Liver (tissue), 9 donors: Measurements from ENCODE around the gene GPANK1. TPM values are rescaled to one million over a fixed set of nuclear protein-coding genes. Genes with fewer than 3 reads are reported as not detected.

Experiments
- DNase-seq: peaks from one replicate; pipeline ENCODE4 v3.0.0-alpha.2; 2017; ENCODE audit warnings: low spot score
- H3K27ac ChIP-seq, 2 donors: one replicate each; pipeline ENCODE4 v1.7.0; 2013; ENCODE audit warnings: inconsistent platforms in 2 of 2, low read length in 2 of 2, control low read depth in 1 of 2, low read depth in 1 of 2, mild to moderate bottlenecking in 1 of 2
- H3K27me3 ChIP-seq, 4 donors: one replicate each; pipeline versions ENCODE4 v1.6.1 to v1.7.0; 2013; ENCODE audit warnings: low read length in 3 of 4, inconsistent platforms in 1 of 4, mild to moderate bottlenecking in 1 of 4, moderate library complexity in 1 of 4; ENCODE audit not compliant: control insufficient read depth in 4 of 4, insufficient read depth in 4 of 4
- H3K36me3 ChIP-seq, 4 donors: one replicate each; pipeline versions ENCODE4 v1.6.1 to v1.7.0; 2013; ENCODE audit warnings: low read length in 3 of 4, mild to moderate bottlenecking in 3 of 4, low read depth in 1 of 4, moderate library complexity in 1 of 4; ENCODE audit not compliant: control insufficient read depth in 4 of 4, insufficient read depth in 3 of 4
- H3K4me1 ChIP-seq, 4 donors: one replicate each; pipeline versions ENCODE4 v1.6.1 to v1.7.0; 2013; ENCODE audit warnings: low read length in 3 of 4, mild to moderate bottlenecking in 3 of 4, moderate library complexity in 1 of 4; ENCODE audit not compliant: control insufficient read depth in 4 of 4, insufficient read depth in 4 of 4
- H3K4me3 ChIP-seq, 3 donors: one replicate each; pipeline versions ENCODE4 v1.6.1 to v1.7.0; 2013; ENCODE audit warnings: low read length in 3 of 3, control low read depth in 1 of 3, low read depth in 1 of 3, mild to moderate bottlenecking in 1 of 3
- H3K9ac ChIP-seq, 2 donors: one replicate each; pipeline ENCODE4 v1.7.0; 2013; ENCODE audit warnings: low read length in 2 of 2, mild to moderate bottlenecking in 2 of 2, moderate library complexity in 2 of 2, control low read depth in 1 of 2, low read depth in 1 of 2
- H3K9me3 ChIP-seq, 4 donors: one replicate each; pipeline versions ENCODE4 v1.6.1 to v1.7.0; 2013; ENCODE audit warnings: low read length in 3 of 4; ENCODE audit not compliant: control insufficient read depth in 4 of 4
- ATF3 ChIP-seq: IDR thresholded peaks from 2 replicates; pipeline ENCODE4 v1.6.1; 2016; ENCODE audit warnings: antibody characterized with exemption
- CTCF ChIP-seq: fragments of 150-350 bp; IDR thresholded peaks from 2 replicates; pipeline ENCODE4 v1.5.1; 2017; ENCODE audit warnings: improper control_type of control experiment, low read depth, low read length; ENCODE audit not compliant: missing input control
- EGR1 ChIP-seq, 2 donors: IDR thresholded peaks; 2 replicates each; pipeline ENCODE4 v1.6.1; 2016 to 2018; ENCODE audit warnings: antibody characterized with exemption in 2 of 2, low read depth in 2 of 2
- FOXA1 ChIP-seq: IDR thresholded peaks from 2 replicates; pipeline ENCODE4 v1.6.1; 2016; ENCODE audit warnings: antibody characterized with exemption
- FOXA2 ChIP-seq: IDR thresholded peaks from 2 replicates; pipeline ENCODE4 v1.6.1; 2016; ENCODE audit warnings: antibody characterized with exemption
- GABPA ChIP-seq, 2 donors: IDR thresholded peaks in 1 of 2; conservative IDR thresholded peaks in 1 of 2; 2 replicates each; pipeline ENCODE4 v1.6.1; 2016; ENCODE audit warnings: antibody characterized with exemption in 2 of 2, mild to moderate bottlenecking in 1 of 2, moderate library complexity in 1 of 2
- HNF4A ChIP-seq, 2 donors: conservative IDR thresholded peaks; 2 replicates each; pipeline ENCODE4 v1.6.1; 2016; ENCODE audit warnings: antibody characterized with exemption in 2 of 2, mild to moderate bottlenecking in 2 of 2
- HNF4G ChIP-seq: IDR thresholded peaks from 2 replicates; pipeline ENCODE4 v1.6.1; 2016; ENCODE audit warnings: antibody characterized with exemption
- JUND ChIP-seq, 2 donors: IDR thresholded peaks; 2 replicates each; pipeline ENCODE4 v1.6.1; 2016; ENCODE audit warnings: antibody characterized with exemption in 2 of 2
- MAX ChIP-seq: IDR thresholded peaks from 2 replicates; pipeline ENCODE4 v1.6.1; 2016; ENCODE audit warnings: antibody characterized with exemption
- NR2F2 ChIP-seq: IDR thresholded peaks from 2 replicates; pipeline ENCODE4 v1.6.1; 2016; ENCODE audit warnings: antibody characterized with exemption
- RAD21 ChIP-seq, 2 donors: IDR thresholded peaks; 2 replicates each; pipeline ENCODE4 v1.6.1; 2016; ENCODE audit warnings: antibody characterized with exemption in 2 of 2, mild to moderate bottlenecking in 2 of 2
- REST ChIP-seq: IDR thresholded peaks from 2 replicates; pipeline ENCODE4 v1.6.1; 2016; ENCODE audit warnings: antibody characterized with exemption, mild to moderate bottlenecking
- RXRA ChIP-seq, 2 donors: IDR thresholded peaks; 2 replicates each; pipeline ENCODE4 v1.6.1; 2017 to 2018; ENCODE audit warnings: antibody characterized with exemption in 2 of 2, mild to moderate bottlenecking in 1 of 2
- SP1 ChIP-seq: IDR thresholded peaks from 2 replicates; pipeline ENCODE4 v1.6.1; 2018; ENCODE audit warnings: antibody characterized with exemption, mild to moderate bottlenecking
- TAF1 ChIP-seq: conservative IDR thresholded peaks from 2 replicates; pipeline ENCODE4 v1.6.1; 2016; ENCODE audit warnings: antibody characterized with exemption, mild to moderate bottlenecking
- YY1 ChIP-seq: IDR thresholded peaks from 2 replicates; pipeline ENCODE4 v1.6.1; 2016; ENCODE audit warnings: antibody characterized with exemption, mild to moderate bottlenecking
- ZBTB33 ChIP-seq: IDR thresholded peaks from 2 replicates; pipeline ENCODE4 v1.6.1; 2016; ENCODE audit warnings: antibody characterized with exemption
- WGBS: extraction: QIAGEN DNeasy Blood & Tissue Kit; methylation state at CpG from one replicate; pipeline ENCODE4 v1.1.7; 2013; 5-methylcytosine and 5-hydroxymethylcytosine counted together
- polyA plus RNA-seq, 2 donors: library from polyadenylated mRNA; stranded (reverse) in 1 of 2; unstranded in 1 of 2; fragments of 200-250 nt in 1 of 2; fragments of >200 nt in 1 of 2; fragmentation: Nextera tagmentation in 1 of 2; extraction: Ambion mirVana in 1 of 2; gene quantifications; one replicate each; pipeline versions ENCODE4 v1.2.1 to v1.2.3, GENCODE V29; 2013 to 2015
- total RNA-seq, 2 donors: library from RNA; depleted of rRNA; stranded (reverse); fragments of >200 nt; gene quantifications; one replicate each; pipeline ENCODE4 v1.2.3, GENCODE V29; 2014
- donor health status: healthy.
- donor health status: healthy.
- donor health status: healthy.
- donor health status: healthy.
- donor health status: healthy.

The GPANK1 gene
- total and polyA plus RNA-seq, 4 donors, result 7.6 to 13.9 (median 11.2) TPM

- TF ChIP-seq CTCF (no peak), ATF3 (peak; percentile 22), RXRA (IDR thresholded peaks at IDR 0.05) (peak; percentile 34 to 42), NR2F2 (peak; percentile 43)
Measured at GRCh38 chr6:31619805-31620585, 44.8 kb downstream of the GPANK1 start (continued).

GRCh38 chr6:31617010-31617409 is 47.8 kb downstream of the GPANK1 start:
- peaks cover 4 to 26% (median 17%) of the 10 kb centered on the region in 4 donors for H3K4me1 ChIP-seq
- H3K36me3 ChIP-seq, result no peaks in the 10 kb centered on the region
- H3K27me3 ChIP-seq, result no peaks in the 10 kb centered on the region
- TF ChIP-seq GABPA (IDR thresholded peaks at IDR 0.05 in 1 of 2, conservative IDR thresholded peaks at IDR 0.05 in 1 of 2), result no peak
- no peak for TF ChIP-seq ZBTB33
- no peak for TF ChIP-seq MAX
- TF ChIP-seq HNF4A (conservative IDR thresholded peaks at IDR 0.05), result no peak
- TF ChIP-seq RAD21 (IDR thresholded peaks at IDR 0.05), result no peak
- TF ChIP-seq CTCF, result no peak
- TF ChIP-seq HNF4G, result no peak
- no peak for TF ChIP-seq TAF1
- no peak for TF ChIP-seq FOXA2
- no peak for TF ChIP-seq ATF3
- no peak for TF ChIP-seq RXRA (IDR thresholded peaks at IDR 0.05)
- no peak for TF ChIP-seq FOXA1
- TF ChIP-seq YY1, result no peak
- TF ChIP-seq JUND (IDR thresholded peaks at IDR 0.05), result no peak
- TF ChIP-seq NR2F2, result no peak
- no peak for TF ChIP-seq REST
- TF ChIP-seq SP1, result no peak
- TF ChIP-seq EGR1 (IDR thresholded peaks at IDR 0.05; ENCODE audit: low read depth in 2 of 2), result no peak
- no peak for DNase-seq
- WGBS, result 91% methylated on average over 2 of the region's 2 CpGs
- H3K9me3 ChIP-seq, result no peaks in the 10 kb centered on the region
- H3K9ac ChIP-seq, result no peak overlapping the region
- H3K4me3 ChIP-seq, result no peak overlapping the region
- H3K27ac ChIP-seq, result no peak overlapping the region
